Adipocyte (in vitro differentiated cells): ENCODE data around the gene YAP1.

Source experiments
- DNase-seq: peaks from one replicate; pipeline ENCODE4 v3.0.0-alpha.2; 2015; ENCODE audit warnings: low read depth
- H3K27me3 ChIP-seq: replicated peaks from 2 replicates; pipeline ENCODE4 v1.7.0; 2013; ENCODE audit warnings: mild to moderate bottlenecking, low read length, moderate library complexity; ENCODE audit not compliant: control insufficient read depth, insufficient read depth
- H3K36me3 ChIP-seq: 2 replicates; pipeline ENCODE4 v1.7.0; 2013; ENCODE audit warnings: low read length, mild to moderate bottlenecking, moderate library complexity; ENCODE audit not compliant: control insufficient read depth, insufficient read depth, severe bottlenecking
- H3K4me1 ChIP-seq: 2 replicates; pipeline ENCODE4 v1.7.0; 2013; ENCODE audit warnings: mild to moderate bottlenecking, low read length, moderate library complexity; ENCODE audit not compliant: control insufficient read depth, insufficient read depth
- H3K4me3 ChIP-seq: 2 replicates; pipeline ENCODE4 v1.7.0; 2013; ENCODE audit warnings: mild to moderate bottlenecking, low read length, moderate library complexity
- H3K9ac ChIP-seq: 2 replicates; pipeline ENCODE4 v1.7.0; 2013; ENCODE audit warnings: mild to moderate bottlenecking, low read length, moderate library complexity
- H3K9me3 ChIP-seq: 2 replicates; pipeline ENCODE4 v1.7.0; 2013; ENCODE audit warnings: mild to moderate bottlenecking, low read length, moderate library complexity; ENCODE audit not compliant: control insufficient read depth

Gene YAP1

DNA sequence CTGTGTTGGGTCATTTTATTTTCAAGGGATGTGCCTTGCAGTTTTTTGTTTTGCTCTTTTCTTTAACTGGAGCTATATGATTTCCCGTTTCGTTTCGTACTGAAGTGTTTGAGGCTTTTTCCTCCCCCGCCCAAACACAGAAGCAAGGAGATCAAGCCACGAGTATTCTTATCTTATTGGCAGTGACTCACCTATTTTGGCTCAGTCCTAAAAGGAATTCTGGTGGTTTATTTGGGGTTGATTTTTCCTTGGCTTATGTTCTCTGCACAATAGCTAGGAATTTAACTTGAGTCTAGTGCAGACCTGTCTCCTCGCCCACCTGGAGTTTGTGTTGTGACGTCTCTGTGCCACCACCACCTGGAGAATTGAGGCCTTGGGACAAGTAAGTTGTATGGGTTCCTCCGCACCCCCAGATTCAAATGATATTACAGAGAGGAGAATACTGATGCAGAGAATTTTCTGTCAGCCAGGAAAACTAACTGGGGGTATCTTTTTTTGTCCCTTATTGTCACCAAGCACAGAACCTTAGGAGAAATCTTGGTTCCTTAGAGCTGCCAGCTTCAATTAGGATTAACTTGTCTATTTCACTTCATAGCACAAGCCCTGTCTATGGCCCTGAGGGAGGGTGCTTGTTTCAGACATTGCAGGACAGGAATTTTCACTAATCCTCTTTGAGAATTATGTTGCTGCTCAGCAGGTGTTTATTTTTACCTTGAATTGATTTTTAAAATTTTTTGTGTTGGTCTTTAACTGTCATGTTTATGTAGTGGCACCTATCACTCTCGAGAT is 116.6 kb downstream of the YAP1 start:
- peak; percentile 69 for DNase-seq
- Histone ChIP-seq H3K4me3 (peak overlapping the region; percentile 4), H3K36me3 (peaks cover 82% of the 10 kb centered on the region), H3K9me3 (no peaks in the 10 kb centered on the region), H3K9ac (peak overlapping the region; percentile 15), H3K4me1 (peaks cover 49% of the 10 kb centered on the region), H3K27me3 (no peaks in the 10 kb centered on the region)

DNA sequence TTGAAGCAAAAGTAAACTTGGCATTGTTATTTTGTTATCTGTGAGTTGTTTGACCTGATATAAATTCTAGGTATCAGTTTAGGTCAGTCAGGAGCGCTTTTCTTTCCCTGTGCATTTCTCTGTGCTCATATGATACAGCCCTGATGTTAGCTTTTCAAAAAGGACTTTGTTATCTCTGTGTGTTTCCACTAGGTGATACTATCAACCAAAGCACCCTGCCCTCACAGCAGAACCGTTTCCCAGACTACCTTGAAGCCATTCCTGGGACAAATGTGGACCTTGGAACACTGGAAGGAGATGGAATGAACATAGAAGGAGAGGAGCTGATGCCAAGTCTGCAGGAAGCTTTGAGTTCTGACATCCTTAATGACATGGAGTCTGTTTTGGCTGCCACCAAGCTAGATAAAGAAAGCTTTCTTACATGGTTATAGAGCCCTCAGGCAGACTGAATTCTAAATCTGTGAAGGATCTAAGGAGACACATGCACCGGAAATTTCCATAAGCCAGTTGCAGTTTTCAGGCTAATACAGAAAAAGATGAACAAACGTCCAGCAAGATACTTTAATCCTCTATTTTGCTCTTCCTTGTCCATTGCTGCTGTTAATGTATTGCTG is 119.4 kb downstream of the YAP1 start:
- Histone ChIP-seq H3K4me1 (peaks cover 43% of the 10 kb centered on the region), H3K9ac (no peak overlapping the region), H3K4me3 (no peak overlapping the region), H3K27me3 (no peaks in the 10 kb centered on the region), H3K36me3 (peaks cover 76% of the 10 kb centered on the region), H3K9me3 (no peaks in the 10 kb centered on the region)
- no peak for DNase-seq

DNA sequence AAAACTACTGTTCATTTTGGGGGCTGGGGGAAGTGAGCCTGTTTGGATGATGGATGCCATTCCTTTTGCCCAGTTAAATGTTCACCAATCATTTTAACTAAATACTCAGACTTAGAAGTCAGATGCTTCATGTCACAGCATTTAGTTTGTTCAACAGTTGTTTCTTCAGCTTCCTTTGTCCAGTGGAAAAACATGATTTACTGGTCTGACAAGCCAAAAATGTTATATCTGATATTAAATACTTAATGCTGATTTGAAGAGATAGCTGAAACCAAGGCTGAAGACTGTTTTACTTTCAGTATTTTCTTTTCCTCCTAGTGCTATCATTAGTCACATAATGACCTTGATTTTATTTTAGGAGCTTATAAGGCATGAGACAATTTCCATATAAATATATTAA is 119.9 kb downstream of the YAP1 start:
- Histone ChIP-seq H3K27me3 (no peaks in the 10 kb centered on the region), H3K4me1 (peaks cover 45% of the 10 kb centered on the region), H3K36me3 (peaks cover 71% of the 10 kb centered on the region), H3K9ac (no peak overlapping the region), H3K9me3 (no peaks in the 10 kb centered on the region), H3K4me3 (no peak overlapping the region)
- no peak for DNase-seq

DNA sequence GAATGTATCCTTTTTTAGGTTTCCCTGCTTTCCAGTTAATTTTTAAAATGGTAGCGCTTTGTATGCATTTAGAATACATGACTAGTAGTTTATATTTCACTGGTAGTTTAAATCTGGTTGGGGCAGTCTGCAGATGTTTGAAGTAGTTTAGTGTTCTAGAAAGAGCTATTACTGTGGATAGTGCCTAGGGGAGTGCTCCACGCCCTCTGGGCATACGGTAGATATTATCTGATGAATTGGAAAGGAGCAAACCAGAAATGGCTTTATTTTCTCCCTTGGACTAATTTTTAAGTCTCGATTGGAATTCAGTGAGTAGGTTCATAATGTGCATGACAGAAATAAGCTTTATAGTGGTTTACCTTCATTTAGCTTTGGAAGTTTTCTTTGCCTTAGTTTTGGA is 120.7 kb downstream of the YAP1 start:
- no peak for DNase-seq
- Histone ChIP-seq H3K4me1 (peaks cover 44% of the 10 kb centered on the region), H3K9ac (no peak overlapping the region), H3K4me3 (no peak overlapping the region), H3K9me3 (no peaks in the 10 kb centered on the region), H3K27me3 (no peaks in the 10 kb centered on the region), H3K36me3 (peaks cover 63% of the 10 kb centered on the region)

DNA sequence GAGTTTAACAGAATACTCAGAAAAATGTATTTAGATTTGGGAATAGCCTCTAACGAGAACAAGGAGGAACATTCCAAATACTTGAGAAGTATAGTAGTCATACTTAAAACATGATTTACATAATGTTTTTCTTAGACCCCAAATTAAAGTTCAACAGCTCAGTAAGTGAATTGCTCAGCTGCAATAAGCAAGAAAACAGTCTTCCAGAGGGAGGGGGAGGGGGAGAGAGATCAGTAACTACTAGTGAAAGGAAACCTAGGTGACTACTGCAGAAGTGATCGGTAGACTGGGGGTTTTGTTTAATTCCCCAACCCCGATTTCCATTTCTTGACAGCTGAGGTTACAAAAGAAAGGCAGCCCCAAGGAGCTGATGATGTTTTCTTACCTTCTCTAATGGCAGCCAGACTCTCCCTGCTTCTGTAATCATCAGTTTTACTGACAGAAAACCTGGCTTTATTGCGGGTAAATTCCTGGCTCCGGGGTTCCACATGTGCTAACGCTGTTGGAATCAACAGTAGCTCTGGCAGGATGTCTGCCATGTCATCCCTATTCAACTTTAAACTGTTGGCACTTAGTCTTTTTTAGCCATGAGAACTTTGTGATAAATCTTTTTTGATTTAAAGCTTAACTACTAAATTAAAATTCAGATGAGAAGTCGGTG is 124.7 kb downstream of the YAP1 start:
- DNase-seq: peak; percentile 27
- Histone ChIP-seq H3K9ac (no peak overlapping the region), H3K36me3 (peaks cover 28% of the 10 kb centered on the region), H3K4me1 (peaks cover 45% of the 10 kb centered on the region), H3K9me3 (no peaks in the 10 kb centered on the region), H3K27me3 (no peaks in the 10 kb centered on the region), H3K4me3 (no peak overlapping the region)

DNA sequence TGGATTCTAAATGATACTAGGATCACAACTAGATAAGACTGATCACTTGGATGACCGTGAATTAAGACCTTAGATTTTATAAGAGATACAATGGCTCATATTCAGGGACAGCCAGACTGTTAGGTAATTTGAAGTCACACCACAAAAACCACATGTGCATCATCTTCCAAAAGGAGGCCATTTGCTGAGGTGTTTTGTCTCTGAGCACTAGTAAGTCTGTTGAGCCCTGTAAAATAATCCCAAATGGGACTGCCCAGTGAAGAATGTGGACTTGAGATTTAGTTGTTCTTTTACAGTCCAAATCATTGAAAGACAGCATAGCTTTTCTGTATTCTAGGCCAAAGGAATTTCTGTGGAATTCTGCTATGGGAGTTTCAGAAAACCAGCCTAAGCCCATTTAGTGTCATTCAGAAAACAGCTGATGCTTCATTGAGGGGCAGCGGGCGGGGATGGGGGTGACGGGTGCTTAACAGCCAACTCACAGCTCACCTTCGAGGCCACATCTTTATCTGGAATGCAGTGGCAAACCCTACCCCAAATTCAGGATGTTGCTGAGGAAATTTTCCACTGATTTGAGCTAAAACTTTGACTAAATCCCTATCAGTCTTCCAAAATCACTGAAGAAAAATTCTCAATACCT is 127.0 kb downstream of the YAP1 start:
- peaks cover 55% of the 10 kb centered on the region for H3K4me1 ChIP-seq
- H3K27me3 ChIP-seq: no peaks in the 10 kb centered on the region
- H3K9me3 ChIP-seq: no peaks in the 10 kb centered on the region
- peaks cover 14% of the 10 kb centered on the region for H3K36me3 ChIP-seq
- no peak overlapping the region for H3K9ac ChIP-seq
- peak; percentile 35 for DNase-seq
- no peak overlapping the region for H3K4me3 ChIP-seq

DNA sequence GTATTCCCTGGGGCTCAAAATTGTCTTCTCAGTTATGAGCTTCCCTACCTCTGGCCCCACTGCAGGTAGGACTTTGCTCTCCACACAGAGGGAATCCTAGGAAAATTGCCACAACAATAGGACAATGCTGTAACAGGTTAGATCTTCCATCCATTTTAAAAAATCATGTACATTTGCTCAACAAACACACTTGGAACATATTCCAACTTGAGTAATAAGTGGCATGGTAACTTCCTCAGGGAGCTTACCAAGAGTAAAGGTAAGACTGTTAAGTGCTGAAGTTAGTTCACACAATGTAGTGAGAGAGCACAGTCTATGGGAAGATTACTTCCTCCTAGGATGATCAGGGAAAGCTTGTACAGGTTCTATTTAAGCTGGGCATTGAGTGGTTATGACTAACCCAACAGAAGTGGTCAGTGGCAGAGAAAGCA is 128.2 kb downstream of the YAP1 start:
- no peak for DNase-seq
- Histone ChIP-seq H3K9me3 (no peaks in the 10 kb centered on the region), H3K4me3 (no peak overlapping the region), H3K36me3 (peaks cover 8% of the 10 kb centered on the region), H3K27me3 (no peaks in the 10 kb centered on the region), H3K9ac (no peak overlapping the region), H3K4me1 (peaks cover 57% of the 10 kb centered on the region)

DNA sequence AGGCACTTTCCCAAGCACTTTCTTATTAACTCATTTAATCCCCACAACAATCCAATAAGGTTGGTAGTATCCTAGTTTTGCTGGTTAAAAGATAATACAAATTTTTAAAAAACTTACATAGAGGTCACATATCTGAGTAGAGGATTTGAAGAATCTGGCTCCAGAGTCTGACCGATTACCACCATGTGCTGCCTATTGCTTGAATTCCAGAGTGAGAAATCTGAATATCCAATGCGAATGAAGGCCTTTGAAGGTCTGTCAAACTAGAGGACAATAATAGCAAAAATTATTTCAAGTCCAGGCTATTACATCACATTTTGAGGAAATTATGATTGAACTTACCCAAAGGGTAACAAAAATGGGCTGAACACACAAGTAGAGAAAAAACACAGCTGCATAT is 129.2 kb downstream of the YAP1 start:
- no peaks in the 10 kb centered on the region for H3K36me3 ChIP-seq
- H3K9ac ChIP-seq: no peak overlapping the region
- H3K9me3 ChIP-seq: no peaks in the 10 kb centered on the region
- H3K4me3 ChIP-seq: no peak overlapping the region
- no peak for DNase-seq
- no peaks in the 10 kb centered on the region for H3K27me3 ChIP-seq
- H3K4me1 ChIP-seq: peaks cover 56% of the 10 kb centered on the region

DNA sequence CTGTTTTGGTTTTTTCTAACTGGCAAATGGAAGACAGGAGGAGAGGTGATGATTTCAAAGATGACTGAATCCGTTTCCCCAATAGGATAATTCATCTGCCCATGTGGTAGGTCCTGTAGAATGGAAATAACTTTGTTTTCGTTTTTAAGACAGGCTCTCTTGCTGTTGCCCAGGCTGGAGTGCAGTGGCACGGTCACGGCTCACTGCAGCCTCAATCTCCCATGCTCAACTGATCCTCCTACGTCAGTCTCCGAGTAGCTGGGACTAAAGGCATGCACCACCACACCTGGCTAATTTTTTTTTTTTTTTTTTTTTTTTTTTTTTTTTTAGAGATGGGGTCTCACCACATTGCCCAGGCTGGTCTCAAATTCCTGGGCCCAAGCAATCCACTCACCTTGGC is 129.7 kb downstream of the YAP1 start:
- Histone ChIP-seq H3K4me1 (peaks cover 56% of the 10 kb centered on the region), H3K9ac (no peak overlapping the region), H3K4me3 (no peak overlapping the region), H3K9me3 (no peaks in the 10 kb centered on the region), H3K36me3 (no peaks in the 10 kb centered on the region), H3K27me3 (no peaks in the 10 kb centered on the region)
- DNase-seq: no peak

DNA sequence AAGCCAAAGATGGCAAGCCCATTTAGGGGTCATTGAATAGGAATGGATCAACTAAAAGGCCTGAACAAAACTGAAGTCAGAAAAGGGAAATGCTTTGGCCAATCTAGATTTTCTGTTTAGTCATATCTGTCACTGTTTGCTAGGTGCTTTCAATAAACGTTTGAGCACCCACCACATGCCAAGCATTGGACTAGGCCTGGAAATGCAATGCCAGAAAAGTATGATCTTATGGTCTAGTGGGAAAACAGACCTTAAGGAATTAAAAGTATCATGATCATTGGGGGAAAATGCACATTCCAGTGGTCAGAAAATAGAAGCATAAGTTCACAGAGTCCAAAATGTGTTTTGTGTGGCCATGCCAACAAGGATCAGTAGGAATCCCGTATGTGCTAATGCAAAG is 130.3 kb downstream of the YAP1 start:
- Histone ChIP-seq H3K4me3 (no peak overlapping the region), H3K9ac (no peak overlapping the region), H3K4me1 (peaks cover 56% of the 10 kb centered on the region), H3K27me3 (no peaks in the 10 kb centered on the region), H3K9me3 (no peaks in the 10 kb centered on the region), H3K36me3 (no peaks in the 10 kb centered on the region)
- DNase-seq: peak; percentile 64

DNA sequence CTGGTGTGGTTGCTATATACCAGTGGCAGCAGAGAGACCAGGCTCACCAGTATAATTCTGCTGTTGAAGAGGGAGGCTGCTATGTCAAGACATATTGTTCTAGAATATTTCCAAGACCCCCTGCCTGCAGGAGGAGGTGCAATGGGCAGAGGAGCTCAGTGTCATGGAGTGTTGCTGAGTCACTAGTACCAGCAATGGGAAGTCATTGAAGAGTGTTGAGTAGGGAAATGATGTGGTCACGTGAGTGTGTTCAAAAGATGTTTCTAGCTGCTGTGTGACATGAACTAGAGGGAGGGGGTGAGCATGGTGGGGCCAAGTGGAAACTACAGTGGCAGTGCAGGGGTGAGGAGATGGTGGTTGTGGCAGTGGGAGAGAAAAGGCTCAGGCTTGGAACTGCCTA is 130.8 kb downstream of the YAP1 start:
- no peak for DNase-seq
- no peak overlapping the region for H3K4me3 ChIP-seq

More for the DNA sequence above, 130.8 kb downstream of the YAP1 start:
- H3K9ac ChIP-seq: no peak overlapping the region
- H3K27me3 ChIP-seq: no peaks in the 10 kb centered on the region
- H3K36me3 ChIP-seq: no peaks in the 10 kb centered on the region
- H3K9me3 ChIP-seq: no peaks in the 10 kb centered on the region
- peaks cover 53% of the 10 kb centered on the region for H3K4me1 ChIP-seq
